COR-L47 (cell line): ENCODE measurements around the gene TEX264.

Source experiments
- DNase-seq: peaks from one replicate; lab custom pipeline; 2025; lab: John Stamatoyannopoulos, UW

The TEX264 gene

DNA sequence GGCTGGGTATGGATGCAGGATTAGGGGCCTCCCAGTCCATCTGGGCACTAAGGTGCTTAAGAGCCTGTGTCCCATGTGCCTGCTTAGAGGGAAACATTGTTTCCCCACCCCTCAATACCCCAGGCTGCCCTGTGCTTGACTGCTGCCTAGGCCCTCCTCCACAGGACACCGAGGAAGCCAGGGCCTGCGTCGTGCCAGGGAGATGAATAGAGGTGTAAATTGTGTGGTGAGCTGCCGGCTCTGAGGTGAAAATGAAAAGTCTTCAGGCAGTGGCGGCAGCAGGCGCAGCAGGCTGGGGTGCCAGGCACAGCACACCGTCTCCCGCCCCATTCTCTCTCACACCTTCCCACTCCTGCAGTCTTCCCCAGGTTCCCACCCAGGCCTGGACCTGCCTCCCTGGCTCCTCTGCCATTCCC is 21.9 kb downstream of the TEX264 start:
- no peak for DNase-seq

DNA sequence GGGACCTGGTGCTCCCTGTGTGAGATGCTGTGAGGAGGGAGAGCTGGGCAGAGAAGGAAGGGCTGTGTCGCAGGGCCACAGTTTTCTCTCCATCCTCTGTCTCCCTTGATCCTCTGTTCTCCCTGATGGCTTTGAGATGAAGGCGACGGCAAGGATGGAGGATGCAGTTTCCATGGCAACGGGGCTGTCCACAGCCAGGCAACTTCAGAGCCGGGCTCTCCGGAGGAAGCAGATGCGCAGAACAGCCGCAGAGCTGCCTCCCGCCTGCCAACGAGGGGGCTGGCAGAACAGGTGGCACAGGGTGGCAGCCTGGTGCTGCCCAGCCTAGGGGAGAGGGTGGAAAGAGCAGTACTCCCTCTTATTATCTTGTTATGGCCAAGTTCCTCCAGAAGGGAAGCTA is 25.9 kb downstream of the TEX264 start:
- DNase-seq: no peak

DNA sequence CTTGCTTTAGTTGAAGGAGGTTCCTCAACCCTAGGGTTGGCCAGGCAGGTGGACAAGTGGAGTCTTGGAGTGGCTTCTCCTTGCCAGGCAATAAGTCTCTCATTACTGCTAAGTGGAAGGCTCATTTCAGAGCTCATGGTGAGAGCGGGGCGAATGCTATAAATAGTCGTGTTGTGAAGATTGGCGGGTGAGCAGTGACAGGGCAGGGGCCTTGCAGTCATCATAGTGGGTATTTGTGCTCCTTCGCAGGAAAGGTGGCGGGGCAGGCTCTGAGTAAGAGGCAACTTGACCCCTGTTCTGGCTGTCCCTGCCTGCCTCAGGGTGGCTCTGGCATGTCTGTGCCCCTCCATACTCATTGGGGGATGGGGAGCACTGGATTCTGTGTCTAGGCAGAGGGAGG is 27.2 kb downstream of the TEX264 start:
- no peak for DNase-seq

DNA sequence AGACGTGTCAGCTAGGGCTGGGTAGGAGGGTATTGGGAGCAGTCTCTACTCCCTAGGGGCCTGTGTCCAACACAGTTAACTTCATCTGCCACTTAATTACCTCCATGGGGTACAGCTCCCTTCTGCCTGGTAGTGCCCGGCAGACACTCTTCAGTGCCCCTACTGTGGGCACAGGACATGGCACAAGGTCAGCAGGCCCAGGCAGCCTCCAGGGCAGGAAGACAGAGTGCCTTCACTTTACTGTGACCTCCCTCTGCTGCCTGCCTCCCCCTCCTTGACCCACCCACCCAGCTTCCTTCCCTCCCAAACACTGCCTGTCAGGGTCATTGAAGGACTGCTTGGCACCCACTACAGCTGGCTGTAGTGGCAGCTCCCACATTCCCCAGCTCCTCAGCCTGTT is 29.4 kb downstream of the TEX264 start:
- no peak for DNase-seq

DNA sequence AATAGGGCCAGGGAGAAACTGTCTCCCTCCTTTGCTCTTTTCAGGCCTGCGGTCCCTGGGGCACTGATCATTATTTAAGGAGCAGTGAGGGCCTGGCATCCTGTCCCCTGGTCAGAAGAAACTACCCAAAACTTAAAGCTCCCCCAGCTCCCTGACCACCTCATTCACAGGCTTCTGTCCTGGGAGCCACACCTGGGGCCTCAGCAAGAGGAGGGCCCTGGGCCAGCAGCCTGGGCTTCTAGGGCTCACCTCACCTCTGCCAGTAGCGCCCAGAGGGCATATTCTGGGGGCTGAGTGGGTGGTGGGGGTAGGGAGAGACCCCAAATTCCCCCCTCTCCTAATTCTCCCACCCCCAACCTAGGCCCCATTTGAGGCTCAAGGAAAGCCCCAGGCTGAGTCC is 31.1 kb downstream of the TEX264 start:
- no peak for DNase-seq

DNA sequence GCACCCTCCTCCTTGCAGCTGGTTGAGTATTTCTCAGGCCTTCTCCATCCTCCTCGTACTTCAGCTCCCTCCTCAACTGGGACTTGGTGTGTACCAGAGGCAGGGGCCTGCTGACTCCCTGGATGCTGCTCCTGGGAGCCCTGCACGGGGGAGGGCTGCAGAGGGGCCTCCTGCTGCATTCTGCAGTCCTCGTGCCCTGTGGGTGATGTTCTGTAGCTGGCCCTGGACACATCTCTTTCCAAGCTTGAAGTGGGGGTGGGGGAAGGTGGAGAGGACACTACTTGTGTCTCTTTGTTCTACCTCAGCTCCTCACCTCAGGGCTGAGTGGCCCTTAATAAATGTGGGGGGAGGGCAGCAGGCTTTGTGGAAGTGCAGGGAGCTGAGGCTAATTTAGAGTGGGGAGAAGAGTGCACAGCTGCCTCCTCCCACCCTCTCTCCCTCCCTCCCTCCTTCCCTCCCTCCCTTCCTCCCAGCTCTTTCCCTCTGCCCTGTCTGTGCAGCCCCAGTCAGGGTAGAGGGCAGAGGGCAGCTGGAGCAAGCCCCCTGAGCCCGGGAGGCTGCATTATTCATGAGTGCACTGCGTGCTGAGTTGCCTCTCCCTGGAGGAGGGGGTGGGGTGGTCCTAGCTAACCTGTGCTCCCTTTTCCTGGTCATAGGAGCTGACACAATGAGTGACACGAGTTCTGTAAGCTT is 32.2 kb downstream of the TEX264 start:
- DNase-seq: peak; percentile 36

DNA sequence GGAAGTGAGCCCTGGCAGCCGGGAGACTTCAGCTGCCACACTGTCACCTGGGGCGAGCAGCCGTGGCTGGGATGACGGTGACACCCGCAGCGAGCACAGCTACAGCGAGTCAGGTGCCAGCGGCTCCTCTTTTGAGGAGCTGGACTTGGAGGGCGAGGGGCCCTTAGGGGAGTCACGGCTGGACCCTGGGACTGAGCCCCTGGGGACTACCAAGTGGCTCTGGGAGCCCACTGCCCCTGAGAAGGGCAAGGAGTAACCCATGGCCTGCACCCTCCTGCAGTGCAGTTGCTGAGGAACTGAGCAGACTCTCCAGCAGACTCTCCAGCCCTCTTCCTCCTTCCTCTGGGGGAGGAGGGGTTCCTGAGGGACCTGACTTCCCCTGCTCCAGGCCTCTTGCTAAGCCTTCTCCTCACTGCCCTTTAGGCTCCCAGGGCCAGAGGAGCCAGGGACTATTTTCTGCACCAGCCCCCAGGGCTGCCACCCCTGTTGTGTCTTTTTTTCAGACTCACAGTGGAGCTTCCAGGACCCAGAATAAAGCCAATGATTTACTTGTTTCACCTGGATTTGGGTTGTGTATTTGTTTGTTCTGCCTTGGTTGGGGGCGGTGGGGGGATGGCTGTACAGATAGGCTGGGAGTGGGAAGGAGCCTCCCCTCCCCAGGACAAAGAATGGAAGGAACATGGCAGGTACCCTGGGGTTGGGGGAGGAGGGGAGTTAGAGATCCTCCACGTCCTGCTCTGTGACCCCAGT is 32.9 kb downstream of the TEX264 start:
- DNase-seq: peak; percentile 44

DNA sequence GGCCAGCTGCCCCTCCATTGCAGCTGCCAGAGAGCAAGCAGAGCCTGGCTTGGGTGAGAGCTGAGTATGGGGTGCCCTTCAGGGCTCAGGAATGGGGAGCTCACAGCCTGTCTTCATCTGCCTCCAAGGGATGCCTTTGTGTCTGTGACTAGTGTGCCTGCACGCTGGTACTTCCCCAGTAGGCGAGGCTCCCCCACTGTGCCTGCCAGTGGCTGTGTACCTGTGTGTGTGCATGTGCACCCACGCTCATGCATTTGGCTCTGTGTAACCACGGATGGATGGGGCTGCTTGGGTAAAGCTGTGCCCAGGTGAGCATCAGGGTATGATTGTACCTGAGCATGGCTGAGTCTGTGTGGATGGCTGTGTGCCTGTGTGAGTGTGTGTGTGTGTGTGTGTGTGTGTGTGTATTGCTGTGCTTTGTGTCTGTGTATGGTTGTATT is 33.5 kb downstream of the TEX264 start:
- no peak for DNase-seq

DNA sequence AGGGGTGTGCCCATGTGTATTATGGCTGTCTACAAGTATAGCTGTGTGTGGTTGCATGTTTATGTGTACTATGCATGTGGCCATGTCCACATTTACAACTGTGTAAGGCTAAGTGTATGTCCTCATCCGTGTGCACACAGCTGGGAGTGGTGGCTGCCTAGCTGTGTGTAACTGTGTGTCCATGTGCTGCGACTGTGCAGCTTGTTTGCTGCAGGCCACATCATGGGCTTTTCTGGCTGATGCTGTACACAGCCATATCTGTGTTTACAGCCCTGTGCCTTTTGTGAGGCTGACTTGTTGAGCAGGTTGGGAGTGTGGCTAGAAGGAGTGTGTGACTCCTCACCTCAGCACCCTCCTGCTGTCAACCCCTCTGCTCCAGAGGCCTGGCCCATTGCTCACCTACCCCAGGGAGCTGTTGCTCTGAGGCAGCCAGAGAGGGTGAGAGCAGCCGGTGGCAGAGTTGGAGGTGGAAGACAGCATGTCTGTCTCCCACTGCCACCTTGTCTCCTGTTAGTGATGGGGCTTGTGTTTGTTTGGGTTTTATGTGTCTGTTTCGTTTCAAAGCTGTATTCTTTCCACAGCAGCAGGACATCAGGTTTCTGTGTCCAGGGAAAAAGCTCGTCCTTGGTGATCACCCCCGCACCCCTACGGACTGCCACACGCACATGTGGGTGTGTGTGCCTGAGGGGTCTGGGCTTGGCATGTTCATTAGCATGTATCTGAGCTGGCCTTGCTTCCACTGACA is 34.4 kb downstream of the TEX264 start:
- DNase-seq: no peak

DNA sequence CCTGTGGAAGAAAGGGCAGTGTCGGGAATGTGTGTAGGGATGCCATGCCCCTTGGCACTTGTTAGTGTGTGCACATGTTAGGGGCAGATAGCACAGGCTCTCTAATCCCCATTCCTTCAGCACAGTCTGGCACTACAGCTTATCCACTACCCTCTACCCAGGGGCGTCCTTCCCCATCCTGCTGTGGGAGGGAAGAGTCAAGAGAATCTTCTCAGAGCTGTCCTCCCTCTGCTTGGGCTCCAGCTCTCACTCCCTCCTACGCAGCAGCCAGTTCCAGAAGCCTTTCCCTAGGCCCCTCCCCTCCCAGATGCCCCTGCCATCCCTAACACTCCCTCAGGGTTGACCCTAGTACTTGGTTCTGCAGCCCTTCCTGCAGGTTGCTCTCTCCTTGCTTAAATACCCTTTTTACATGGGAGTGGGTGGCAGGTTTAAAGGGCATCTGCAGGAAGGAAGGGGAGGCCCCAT is 35.0 kb downstream of the TEX264 start:
- DNase-seq: no peak

DNA sequence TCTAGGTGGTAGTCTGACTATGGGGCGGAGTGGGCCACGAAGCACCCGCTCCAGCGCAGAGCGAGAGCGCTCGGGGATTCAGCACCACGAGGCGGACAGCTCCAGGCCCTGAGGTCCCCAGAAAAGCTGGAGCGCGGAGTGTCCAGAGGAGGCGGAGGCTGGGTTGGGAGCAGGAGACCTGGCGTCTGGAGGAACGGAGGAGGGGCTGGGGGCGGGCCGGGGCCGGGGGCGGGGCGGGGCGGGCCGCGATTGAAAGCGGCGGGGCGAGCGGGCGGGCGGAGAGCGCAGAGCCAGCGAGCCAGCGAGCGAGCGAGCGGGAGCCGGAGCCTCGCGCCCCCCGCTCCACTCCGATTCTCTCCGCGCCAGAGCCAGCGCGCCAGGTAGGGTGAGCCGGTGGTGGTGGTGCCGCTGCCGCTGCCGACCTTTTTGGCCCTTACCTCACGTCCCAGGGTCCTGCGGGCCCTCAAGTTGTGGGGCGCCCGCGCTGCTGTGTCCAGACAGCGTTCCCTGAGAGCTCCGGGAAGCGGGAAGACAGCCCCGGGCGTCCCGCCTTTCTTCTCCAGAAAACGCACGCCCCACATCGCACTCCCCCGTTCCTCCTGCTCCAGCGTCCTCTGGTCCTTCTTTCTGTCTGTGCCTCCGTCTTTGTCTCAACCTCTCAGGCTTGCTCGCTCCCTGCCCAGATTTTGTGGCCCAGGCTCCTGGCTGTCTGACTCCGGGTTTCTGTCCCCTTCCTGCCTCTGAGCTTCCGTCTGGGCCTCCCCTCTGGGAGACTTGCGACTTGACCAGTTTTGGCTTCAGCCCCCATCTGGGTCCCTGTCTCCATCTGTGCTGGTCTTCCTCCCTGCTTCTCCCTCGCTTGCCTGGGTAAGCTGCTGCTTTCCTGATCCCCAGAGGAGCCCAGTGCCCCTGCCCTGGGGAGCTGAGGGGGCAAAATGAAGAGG is 36.0 kb downstream of the TEX264 start, which contains the start of gene GRM2:
Gene GRM2, plus strand, starts transcription at position 281 of the 944 bp plus-strand sequence. CDS start 1,916 bp downstream, outside the sequence.
- peak; percentile 55 for DNase-seq

DNA sequence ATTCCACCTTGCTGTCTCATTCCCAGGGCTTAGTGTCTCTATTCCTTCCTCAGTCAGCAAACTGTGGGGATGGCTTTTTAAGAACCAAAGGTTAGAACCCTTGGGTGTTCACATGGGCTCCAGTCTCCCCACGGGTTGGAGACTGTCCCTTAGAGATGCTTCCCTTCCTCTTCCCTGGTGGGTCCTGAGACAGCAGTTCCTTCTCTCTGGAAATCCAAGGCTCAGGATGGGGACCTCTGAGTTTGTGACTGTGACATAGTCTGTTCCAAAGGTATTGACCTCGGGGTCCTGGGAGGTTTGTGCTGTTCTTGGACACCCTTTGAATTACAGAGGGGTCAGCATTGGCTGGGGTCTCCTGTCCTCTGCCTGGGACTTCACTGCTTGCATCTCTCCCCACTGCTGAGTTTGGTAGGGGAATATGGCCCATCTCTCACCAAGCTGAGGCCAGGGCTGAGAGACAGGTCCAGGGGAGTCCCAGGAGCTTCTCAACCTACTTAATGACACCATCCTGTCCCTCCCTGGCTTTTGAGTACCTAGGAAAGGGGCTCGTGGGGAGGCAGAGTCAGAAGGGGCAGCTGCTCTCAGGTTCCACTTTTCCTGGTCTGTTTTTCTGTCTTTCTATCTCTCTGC is 37.3 kb downstream of the TEX264 start:
- no peak for DNase-seq

DNA sequence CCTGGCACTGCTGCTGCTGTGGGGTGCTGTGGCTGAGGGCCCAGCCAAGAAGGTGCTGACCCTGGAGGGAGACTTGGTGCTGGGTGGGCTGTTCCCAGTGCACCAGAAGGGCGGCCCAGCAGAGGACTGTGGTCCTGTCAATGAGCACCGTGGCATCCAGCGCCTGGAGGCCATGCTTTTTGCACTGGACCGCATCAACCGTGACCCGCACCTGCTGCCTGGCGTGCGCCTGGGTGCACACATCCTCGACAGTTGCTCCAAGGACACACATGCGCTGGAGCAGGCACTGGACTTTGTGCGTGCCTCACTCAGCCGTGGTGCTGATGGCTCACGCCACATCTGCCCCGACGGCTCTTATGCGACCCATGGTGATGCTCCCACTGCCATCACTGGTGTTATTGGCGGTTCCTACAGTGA is 38.0 kb downstream of the TEX264 start:
- no peak for DNase-seq

DNA sequence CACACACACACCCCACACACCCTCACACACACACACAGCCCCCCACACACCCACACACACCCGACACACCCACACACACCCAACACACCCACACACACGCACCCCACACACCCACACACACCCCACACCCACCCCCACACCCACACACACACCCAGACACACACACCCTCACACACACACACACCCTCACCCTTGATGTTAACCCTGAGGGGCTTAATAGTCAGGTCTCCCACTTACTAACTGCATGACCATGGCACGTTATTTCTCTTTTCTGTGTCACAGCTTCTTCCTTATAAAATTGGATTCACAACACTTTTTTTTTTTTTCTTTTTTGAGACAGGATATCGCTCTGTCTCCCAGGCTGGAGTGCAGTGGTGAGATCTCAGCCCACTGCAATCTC is 38.6 kb downstream of the TEX264 start:
- no peak for DNase-seq

DNA sequence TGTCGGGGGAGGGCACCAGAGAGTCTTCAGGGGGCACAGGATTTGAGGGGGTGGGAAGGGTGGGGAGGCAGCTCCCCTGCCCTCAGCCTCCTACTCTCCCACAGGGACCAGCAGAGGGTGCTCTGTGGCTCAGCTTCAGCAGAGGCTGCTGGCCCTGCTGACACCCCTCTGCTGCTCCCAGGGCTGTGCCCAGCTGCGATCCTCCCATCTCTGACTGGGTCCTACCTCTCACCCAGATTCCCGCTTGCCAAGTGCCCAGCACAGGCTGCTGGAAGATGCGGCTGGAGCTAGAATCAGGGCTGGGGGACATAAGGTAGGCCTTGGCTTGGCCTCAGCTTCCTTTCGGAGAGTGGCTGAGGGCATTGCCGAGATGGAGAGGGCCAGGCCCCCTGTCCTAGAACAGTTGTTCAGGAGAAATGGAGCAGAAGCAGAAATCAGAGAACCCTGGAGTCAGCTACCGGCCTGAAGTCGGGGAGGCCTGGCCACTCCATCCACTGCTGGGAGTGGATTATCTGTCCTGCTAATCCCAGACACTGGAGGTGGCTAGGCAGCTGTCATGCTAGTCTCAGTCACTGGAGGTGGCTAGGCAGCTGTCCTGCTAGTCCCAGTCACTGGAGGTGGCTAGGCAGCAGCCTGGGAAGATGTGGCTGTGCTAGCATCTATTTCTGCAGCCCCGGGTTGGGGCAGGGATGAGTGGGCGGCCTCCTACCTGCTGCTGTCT is 39.7 kb downstream of the TEX264 start:
- no peak for DNase-seq

DNA sequence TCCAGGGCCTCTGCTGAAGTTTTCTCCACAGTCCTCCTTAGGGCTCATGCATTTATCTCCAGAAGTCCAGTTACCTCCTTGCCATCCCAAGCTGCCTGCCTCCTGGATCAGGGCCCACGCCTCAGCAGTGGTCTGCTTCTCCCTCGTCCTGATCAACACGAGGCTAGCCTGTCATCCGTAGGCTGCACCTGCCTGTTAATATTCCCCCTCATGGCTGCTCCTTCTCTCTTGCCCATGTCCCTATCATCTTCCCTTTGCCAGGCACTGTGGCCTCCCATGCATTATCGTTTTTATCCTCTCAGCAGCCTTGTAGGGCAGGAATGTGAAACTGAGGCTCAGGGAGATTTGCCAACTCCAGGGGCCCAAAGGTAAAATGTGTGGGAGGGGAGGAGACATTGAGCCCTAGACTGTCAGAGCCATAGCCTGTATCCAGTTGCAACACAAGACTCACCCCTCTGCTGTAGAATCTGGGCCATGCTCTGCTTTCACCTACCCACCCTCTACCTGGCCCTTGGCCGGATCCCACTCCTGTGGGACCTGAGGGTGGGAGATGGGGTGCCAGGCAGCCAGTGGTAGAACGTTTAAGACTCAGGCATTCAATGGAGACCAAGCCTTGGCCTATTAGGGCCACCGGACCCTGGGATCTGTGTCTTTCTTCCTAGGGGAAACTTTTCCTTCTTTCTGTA is 40.4 kb downstream of the TEX264 start:
- no peak for DNase-seq

DNA sequence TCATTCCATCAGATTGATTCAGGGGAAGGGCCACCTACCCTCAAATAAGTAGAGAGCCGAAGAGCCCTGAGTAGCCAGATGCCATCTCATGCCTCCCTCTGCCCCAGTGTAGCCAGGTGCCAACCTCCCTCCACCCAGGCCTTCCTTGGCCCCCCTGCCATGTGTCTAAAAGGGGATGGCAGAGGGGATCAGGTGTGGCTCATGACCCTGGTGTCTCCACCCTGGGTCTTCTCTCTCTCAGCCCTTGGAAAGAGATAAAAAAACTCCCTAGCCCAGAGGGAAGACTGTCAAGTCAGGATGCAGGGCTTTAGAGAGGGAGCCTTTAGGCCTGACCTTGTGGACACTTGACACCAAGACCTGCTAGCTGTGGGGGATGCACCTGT is 41.0 kb downstream of the TEX264 start:
- DNase-seq: no peak

DNA sequence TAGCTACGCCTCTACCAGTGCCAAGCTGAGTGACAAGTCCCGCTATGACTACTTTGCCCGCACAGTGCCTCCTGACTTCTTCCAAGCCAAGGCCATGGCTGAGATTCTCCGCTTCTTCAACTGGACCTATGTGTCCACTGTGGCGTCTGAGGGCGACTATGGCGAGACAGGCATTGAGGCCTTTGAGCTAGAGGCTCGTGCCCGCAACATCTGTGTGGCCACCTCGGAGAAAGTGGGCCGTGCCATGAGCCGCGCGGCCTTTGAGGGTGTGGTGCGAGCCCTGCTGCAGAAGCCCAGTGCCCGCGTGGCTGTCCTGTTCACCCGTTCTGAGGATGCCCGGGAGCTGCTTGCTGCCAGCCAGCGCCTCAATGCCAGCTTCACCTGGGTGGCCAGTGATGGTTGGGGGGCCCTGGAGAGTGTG is 41.5 kb downstream of the TEX264 start:
- no peak for DNase-seq

DNA sequence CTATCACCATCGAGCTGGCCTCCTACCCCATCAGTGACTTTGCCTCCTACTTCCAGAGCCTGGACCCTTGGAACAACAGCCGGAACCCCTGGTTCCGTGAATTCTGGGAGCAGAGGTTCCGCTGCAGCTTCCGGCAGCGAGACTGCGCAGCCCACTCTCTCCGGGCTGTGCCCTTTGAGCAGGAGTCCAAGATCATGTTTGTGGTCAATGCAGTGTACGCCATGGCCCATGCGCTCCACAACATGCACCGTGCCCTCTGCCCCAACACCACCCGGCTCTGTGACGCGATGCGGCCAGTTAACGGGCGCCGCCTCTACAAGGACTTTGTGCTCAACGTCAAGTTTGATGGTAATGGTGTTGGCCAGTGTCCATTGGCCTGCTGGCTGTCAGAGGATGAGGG is 41.9 kb downstream of the TEX264 start:
- no peak for DNase-seq
